Hepatocyte (in vitro differentiated cells): Measurements from ENCODE around the gene RAX.

Experiments
- EZH2phosphoT487 ChIP-seq: fragments of 200-600 bp; sonication (generic); IDR thresholded peaks from one replicate; pipeline ENCODE4 v1.6.1; 2018; ENCODE audit warnings: antibody characterized with exemption, mild to moderate bottlenecking, low read depth, moderate library complexity; ENCODE audit not compliant: unreplicated experiment, severe bottlenecking
- TF ChIP-seq, protein P1 (sequence below): fragments of 200-600 bp; sonication (generic); IDR thresholded peaks from 2 replicates; pipeline ENCODE4 v1.5.1; 2016; ENCODE audit warnings: antibody characterized with exemption, mild to moderate bottlenecking; ENCODE audit not compliant: poor library complexity

DNA sequence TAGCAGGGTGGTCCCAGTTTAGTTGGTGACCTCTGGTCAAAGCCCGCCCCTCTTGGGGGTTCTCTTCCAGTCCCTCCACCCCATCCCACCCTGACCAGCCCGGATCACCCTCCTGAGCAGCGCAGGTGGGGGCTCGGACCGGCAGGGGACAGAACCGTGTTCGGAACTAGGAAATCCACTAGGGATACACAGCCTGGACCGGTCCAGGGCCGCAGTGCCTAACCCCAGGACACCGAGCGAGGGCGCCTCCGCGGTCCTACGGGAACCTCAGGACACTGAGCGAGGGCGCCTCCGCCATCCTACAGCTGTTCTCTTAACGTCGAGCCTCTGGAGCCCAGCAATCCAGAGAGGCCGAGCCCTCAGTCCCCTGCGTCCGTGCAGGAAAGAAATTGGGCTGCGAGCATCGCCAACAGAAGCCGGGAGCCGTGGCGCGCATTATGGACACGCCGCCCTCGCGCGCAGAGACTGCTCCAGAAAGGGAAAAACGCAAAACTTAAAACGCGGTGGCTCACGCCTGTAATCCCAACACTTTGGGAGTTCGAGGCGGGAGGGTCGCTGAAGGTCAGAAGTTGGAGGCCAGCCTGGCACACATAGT is 8.5 kb downstream of the RAX start:
- TF ChIP-seq EZH2phosphoT487: no peak
- TF ChIP-seq, protein P1, sequence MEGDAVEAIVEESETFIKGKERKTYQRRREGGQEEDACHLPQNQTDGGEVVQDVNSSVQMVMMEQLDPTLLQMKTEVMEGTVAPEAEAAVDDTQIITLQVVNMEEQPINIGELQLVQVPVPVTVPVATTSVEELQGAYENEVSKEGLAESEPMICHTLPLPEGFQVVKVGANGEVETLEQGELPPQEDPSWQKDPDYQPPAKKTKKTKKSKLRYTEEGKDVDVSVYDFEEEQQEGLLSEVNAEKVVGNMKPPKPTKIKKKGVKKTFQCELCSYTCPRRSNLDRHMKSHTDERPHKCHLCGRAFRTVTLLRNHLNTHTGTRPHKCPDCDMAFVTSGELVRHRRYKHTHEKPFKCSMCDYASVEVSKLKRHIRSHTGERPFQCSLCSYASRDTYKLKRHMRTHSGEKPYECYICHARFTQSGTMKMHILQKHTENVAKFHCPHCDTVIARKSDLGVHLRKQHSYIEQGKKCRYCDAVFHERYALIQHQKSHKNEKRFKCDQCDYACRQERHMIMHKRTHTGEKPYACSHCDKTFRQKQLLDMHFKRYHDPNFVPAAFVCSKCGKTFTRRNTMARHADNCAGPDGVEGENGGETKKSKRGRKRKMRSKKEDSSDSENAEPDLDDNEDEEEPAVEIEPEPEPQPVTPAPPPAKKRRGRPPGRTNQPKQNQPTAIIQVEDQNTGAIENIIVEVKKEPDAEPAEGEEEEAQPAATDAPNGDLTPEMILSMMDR: no peak
